A549 (cell line): ENCODE data around the gene MECR. TPM values are rescaled to one million over a fixed set of nuclear protein-coding genes. Genes with fewer than 3 reads are reported as not detected.

ENCODE experiments used
- ATAC-seq, 2 experiments: fragments of 200-7000 bp in 1 of 2; fragments of >200 bp in 1 of 2; cut with Nextera tagmentation in 1 of 2; cut with Tn5 transposase in 1 of 2; 3 replicates each; pipeline versions ENCODE4 v1.8.0 to v1.9.1; 2018 to 2020; ENCODE audit warnings: mild to moderate bottlenecking in 1 of 2, moderate library complexity in 1 of 2
- CTCF ChIA-PET: fragments of 300-600 bp; sonication (Branson Sonifier 250); formaldehyde crosslinking; extraction: SDS; loops from one replicate; lab custom pipeline; 2021; ENCODE audit warnings: antibody characterized with exemption, inconsistent platforms; lab: Yijun Ruan, JAX
- POLR2A ChIA-PET: fragments of 350-600 bp; formaldehyde crosslinking; extraction: SDS; loops from one replicate; lab custom pipeline; 2021; ENCODE audit warnings: antibody characterized with exemption, inconsistent platforms; lab: Yijun Ruan, JAX
- DNase-seq, 2 experiments: peaks; one replicate each; pipeline versions ENCODE4 v3.0.0 to v3.0.0-alpha.2; 2011 to 2016; ENCODE audit warnings: low read depth in 1 of 2, low spot score in 1 of 2
- FAIRE-seq: peaks from 2 replicates; lab custom pipeline; 2011; peaks lifted over from hg19 to GRCh38; lab: Jason Lieb, UNC
- H3K27ac ChIP-seq, 2 experiments: fragments of >200 bp; sonication (Bioruptor Twin); formaldehyde crosslinking; 3 replicates each; pipeline ENCODE4 v1.5.1; 2016 to 2017
- H3K4me1 ChIP-seq: fragments of >200 bp; sonication (Bioruptor Twin); formaldehyde crosslinking; 3 replicates; pipeline ENCODE4 v1.6.1; 2016
- H3K4me2 ChIP-seq: fragments of >200 bp; sonication (Bioruptor Twin); formaldehyde crosslinking; 3 replicates; pipeline ENCODE4 v1.6.1; 2016
- H3K4me3 ChIP-seq: fragments of >200 bp; sonication (Bioruptor Twin); formaldehyde crosslinking; 3 replicates; pipeline ENCODE4 v1.5.1; 2016
- H3K9me3 ChIP-seq: fragments of >200 bp; sonication (Bioruptor Twin); formaldehyde crosslinking; 3 replicates; pipeline ENCODE4 v1.6.1; 2016
- CBX8 ChIP-seq: fragments of 200-600 bp; sonication (generic); IDR thresholded peaks from 2 replicates; pipeline ENCODE4 v1.6.1; 2016
- CTCF ChIP-seq: fragments of >200 bp; sonication (Bioruptor Twin); formaldehyde crosslinking; IDR thresholded peaks from 3 replicates; pipeline ENCODE4 v1.5.1; 2016
- EHF ChIP-seq: fragments of 250-450 bp; sonication (Bioruptor Pico); IDR thresholded peaks from 2 replicates; pipeline ENCODE4 v1.5.0; 2020; ENCODE audit warnings: mild to moderate bottlenecking
- FOSL2 ChIP-seq, 2 experiments: fragments of 450-650 bp in 1 of 2; fragments of >200 bp in 1 of 2; sonication (Bioruptor Twin) in 1 of 2; formaldehyde crosslinking; IDR thresholded peaks; 2 replicates each; pipeline versions ENCODE4 v1.5.0 to v1.6.1; 2016 to 2020; ENCODE audit warnings: mild to moderate bottlenecking in 1 of 2, moderate library complexity in 1 of 2
- HEYL ChIP-seq: fragments of 250-450 bp; sonication (Bioruptor Pico); IDR thresholded peaks from 2 replicates; pipeline ENCODE4 v1.8.0; 2021; ENCODE audit warnings: mild to moderate bottlenecking, moderate library complexity
- HOXB5 ChIP-seq: fragments of 250-450 bp; sonication (Bioruptor Pico); IDR thresholded peaks from 2 replicates; pipeline ENCODE4 v1.5.0; 2020; ENCODE audit warnings: mild to moderate bottlenecking, moderate library complexity
- JUNB ChIP-seq: fragments of >200 bp; sonication (Bioruptor Twin); formaldehyde crosslinking; IDR thresholded peaks from 2 replicates; pipeline ENCODE4 v1.6.1; 2016
- MAX ChIP-seq: IDR thresholded peaks from 2 replicates; pipeline ENCODE4 v1.6.1; 2012
- MYC ChIP-seq: IDR thresholded peaks from 2 replicates; pipeline ENCODE4 v1.6.1; 2012; ENCODE audit warnings: mild to moderate bottlenecking, inconsistent platforms, low read length, improper control_type of control experiment, borderline replicate concordance
- NFE2L2 ChIP-seq: fragments of 150-350 bp; conservative IDR thresholded peaks from 2 replicates; pipeline ENCODE4 v1.6.1; 2014; ENCODE audit warnings: low read length
- NPAS2 ChIP-seq: fragments of 250-450 bp; sonication (Bioruptor Pico); IDR thresholded peaks from 2 replicates; pipeline ENCODE4 v1.8.0; 2022; ENCODE audit warnings: mild to moderate bottlenecking, moderate library complexity, borderline replicate concordance
- POLR2A ChIP-seq: IDR thresholded peaks from 2 replicates; pipeline ENCODE4 v1.6.1; 2012; ENCODE audit warnings: mild to moderate bottlenecking, low read length
- POLR2AphosphoS2 ChIP-seq: conservative IDR thresholded peaks from 2 replicates; pipeline ENCODE4 v1.6.1; 2012; ENCODE audit warnings: low read length, improper control_type of control experiment, inconsistent platforms
- RAD21 ChIP-seq, 2 experiments: fragments of >200 bp in 1 of 2; sonication (Bioruptor Twin) in 1 of 2; formaldehyde crosslinking in 1 of 2; IDR thresholded peaks in 1 of 2; conservative IDR thresholded peaks in 1 of 2; 2 replicates in 1 of 2; 3 replicates in 1 of 2; pipeline ENCODE4 v1.6.1; 2012 to 2018; ENCODE audit warnings: inconsistent platforms in 1 of 2
- RCOR1 ChIP-seq: fragments of 150-350 bp; IDR thresholded peaks from 2 replicates; pipeline ENCODE4 v1.6.1; 2014; ENCODE audit warnings: antibody characterized with exemption, low read length, low read depth
- REST ChIP-seq: fragments of 200-600 bp; sonication (generic); IDR thresholded peaks from 2 replicates; pipeline ENCODE4 v1.6.1; 2016; ENCODE audit warnings: antibody characterized with exemption, mild to moderate bottlenecking, moderate library complexity
- ZNF302 ChIP-seq: fragments of 250-450 bp; sonication (Bioruptor Pico); IDR thresholded peaks from 2 replicates; pipeline ENCODE4 v1.9.0; 2021; ENCODE audit warnings: inconsistent platforms, mild to moderate bottlenecking, moderate library complexity
- WGBS: methylation state at CpG from one replicate; pipeline ENCODE4 v1.1.6; 2017; ENCODE audit errors: missing lambda C conversion rate; 5-methylcytosine and 5-hydroxymethylcytosine counted together
- polyA plus RNA-seq, 4 experiments: library from polyadenylated mRNA; depleted of rRNA in 3 of 4; stranded (reverse); fragments of >200 nt; fragmentation: RNase III in 1 of 4; extraction: RNeasy Plus Mini Kit Qiagen cat#74134 plus additional on column Dnase treatment in 1 of 4; gene quantifications; 2 replicates in 3 of 4; 3 replicates in 1 of 4; pipeline ENCODE4 v1.2.3, GENCODE V29; 2011 to 2017

The MECR gene
- polyA plus RNA-seq, 2 of the 4 experiments (the other 2 are of a cell fraction), result 14.2 to 21.4 TPM

- no peak for ATAC-seq
- Histone ChIP-seq H3K4me3 (no peak overlapping the region), H3K4me1 (peaks cover 9% of the 10 kb centered on the region; the same call in 1 of the 3 replicates), H3K4me2 (no peak overlapping the region), H3K27ac (no peak overlapping the region), H3K9me3 (no peaks in the 10 kb centered on the region)
- DNase-seq, result no peak
- CTCF ChIA-PET, result interaction anchor here (0.7 kb wide), 1 partner anchor 16 kb away, joined by 3 read pairs; no protein-coding TSS in a partner anchor
- whole genome bisulfite sequencing, result 68% methylated on average over 4 of the region's 4 CpGs
- POLR2A ChIA-PET, result no interaction called here
- TF ChIP-seq ZNF302 (no peak), CBX8 (no peak)
- no peak for FAIRE-seq
Measured at GRCh38 chr1:29162025-29162424, 68.7 kb downstream of the MECR start.

- no peaks in the 10 kb centered on the region for H3K9me3 ChIP-seq
- CTCF ChIA-PET, result interaction anchor here (1.9 to 2.0 kb wide), 2 partner anchors 22 to 43 kb away, joined by 5 to 8 read pairs; partner anchors contain the start of gene SRSF4
- 92% methylated on average over 3 of the region's 3 CpGs for WGBS
- POLR2A ChIA-PET, result no interaction called here
- no peak overlapping the region for H3K4me2 ChIP-seq
- H3K27ac ChIP-seq, result no peak overlapping the region
- no peak for ATAC-seq
- no peak for FAIRE-seq
- no peak overlapping the region for H3K4me3 ChIP-seq
- TF ChIP-seq MYC, result no peak
- TF ChIP-seq CTCF, result no peak
- TF ChIP-seq RAD21 (conservative IDR thresholded peaks at IDR 0.05 in 1 of 2, IDR thresholded peaks at IDR 0.05 in 1 of 2), result no peak
- no peak for TF ChIP-seq MAX
- no peak for TF ChIP-seq HOXB5 (CRISPR knock-in tag)
- TF ChIP-seq JUNB, result no peak
- TF ChIP-seq POLR2AphosphoS2, result no peak
- TF ChIP-seq POLR2A, result no peak
- TF ChIP-seq EHF, result no peak
- TF ChIP-seq HEYL (CRISPR knock-in tag), result no peak
- TF ChIP-seq FOSL2 (IDR thresholded peaks at IDR 0.05), result no peak
- no peak for TF ChIP-seq FOSL2 (CRISPR knock-in tag; IDR thresholded peaks at IDR 0.05)
- TF ChIP-seq NPAS2 (CRISPR knock-in tag), result no peak
- no peak for TF ChIP-seq REST
- TF ChIP-seq NFE2L2, result no peak
- peaks cover 13% of the 10 kb centered on the region; the same call in 2 of the 3 replicates for H3K4me1 ChIP-seq
- no peak for DNase-seq
Measured at GRCh38 chr1:29159773-29160172, 71.0 kb downstream of the MECR start.

GRCh38 chr1:29157269-29157601 lies 73.5 kb downstream of the MECR start:
- H3K4me3 ChIP-seq, result no peak overlapping the region
- TF ChIP-seq NPAS2 (CRISPR knock-in tag) (no peak), CBX8 (no peak), RCOR1 (no peak)
- TF ChIP-seq, all 56 proteins: peak for 0
- Histone ChIP-seq H3K4me2 (no peak overlapping the region), H3K4me1 (peaks cover 7% of the 10 kb centered on the region; the same call in 2 of the 3 replicates), H3K9me3 (no peaks in the 10 kb centered on the region), H3K27ac (no peak overlapping the region)
- CTCF ChIA-PET, result interaction anchor here (2.9 kb wide), 1 partner anchor 10 kb away, joined by 11 read pairs; no protein-coding TSS in a partner anchor
- 91% methylated on average over 3 of the region's 3 CpGs for WGBS
- no peak for FAIRE-seq
- POLR2A ChIA-PET, result no interaction called here
- DNase-seq, result no peak
- ATAC-seq, result no peak
